ENCODE results near the gene ZBED6.

ZBED6 gene

DNA sequence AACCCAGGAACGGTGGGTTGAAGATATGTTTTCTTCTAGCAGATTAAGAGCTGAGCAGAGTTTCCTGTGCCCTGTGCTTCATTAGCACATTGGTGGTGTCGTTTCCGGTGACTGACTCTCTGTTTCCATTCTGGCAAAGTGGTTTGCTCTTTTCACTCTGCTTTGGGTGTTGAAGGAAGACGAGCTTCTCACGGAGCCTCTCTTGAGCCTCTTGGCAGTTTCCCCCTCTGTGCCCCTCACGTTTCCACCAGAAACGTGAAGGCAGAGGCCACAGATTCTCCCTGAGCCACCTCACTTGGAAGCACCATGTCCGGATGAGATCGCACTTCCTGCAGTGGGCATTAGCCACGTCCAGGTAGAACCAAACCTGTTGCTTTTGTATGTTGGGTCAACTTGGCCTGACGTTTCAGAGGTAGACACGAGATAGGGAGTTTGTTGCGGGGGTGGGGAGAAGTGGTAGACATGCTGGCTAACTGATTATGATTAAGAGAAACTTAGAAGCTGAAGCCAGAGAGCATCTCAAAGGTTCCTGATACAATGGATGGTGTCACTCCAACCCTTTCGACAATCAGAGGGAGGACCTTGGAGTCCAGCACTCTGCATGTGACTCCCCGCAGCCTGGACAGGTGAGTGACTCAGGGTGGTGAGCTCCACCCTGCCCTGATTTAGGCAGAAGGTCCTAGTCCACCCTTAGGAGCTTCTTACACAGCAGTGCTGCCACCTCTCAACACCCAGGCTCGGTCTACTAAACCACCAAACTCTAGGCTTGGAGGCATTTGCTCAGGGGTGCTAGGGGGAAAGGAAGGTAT is 30.2 kb upstream of the ZBED6 start, which contains the start of gene LAX1:
Gene LAX1 (plus strand): TSS at position 155 of the 809 bp plus-strand sequence. CDS start 383 bp downstream, at position 538.
- DNase-seq (ENCODE audit: insufficient read length) (peak; percentile 53), FAIRE-seq (peak; percentile 71)
- TF ChIP-seq POLR2AphosphoS5 (IDR thresholded peaks at IDR 0.05; ENCODE audit: low read depth, low read length), result peak; percentile 94
- peak; percentile 93 for TF ChIP-seq TAF1 (IDR thresholded peaks at IDR 0.05; ENCODE audit: borderline replicate concordance, low read depth, low read length)
- peak; percentile 95 for TF ChIP-seq POLR2A (IDR thresholded peaks at IDR 0.05; ENCODE audit: low read depth, low read length)

- TF ChIP-seq TAF1 (IDR thresholded peaks at IDR 0.05; ENCODE audit: borderline replicate concordance, low read depth, low read length) (no peak), POLR2A (IDR thresholded peaks at IDR 0.05; ENCODE audit: low read depth, low read length) (no peak), POLR2AphosphoS5 (IDR thresholded peaks at IDR 0.05; ENCODE audit: low read depth, low read length) (no peak)
- FAIRE-seq, result no peak
Observed at GRCh38 chr1:203768256-203768655, 27.2 kb upstream of the ZBED6 start.

GRCh38 chr1:203769505-203770343 is 25.7 kb upstream of the ZBED6 start:
- no peak for FAIRE-seq
- TF ChIP-seq TAF1 (IDR thresholded peaks at IDR 0.05; ENCODE audit: borderline replicate concordance, low read depth, low read length) (no peak), POLR2AphosphoS5 (IDR thresholded peaks at IDR 0.05; ENCODE audit: low read depth, low read length) (no peak)
- DNase-seq (ENCODE audit: insufficient read length), result no peak

More at GRCh38 chr1:203768256-203768655, 27.2 kb upstream of the ZBED6 start:
- no peak for DNase-seq (ENCODE audit: insufficient read length)

DNA sequence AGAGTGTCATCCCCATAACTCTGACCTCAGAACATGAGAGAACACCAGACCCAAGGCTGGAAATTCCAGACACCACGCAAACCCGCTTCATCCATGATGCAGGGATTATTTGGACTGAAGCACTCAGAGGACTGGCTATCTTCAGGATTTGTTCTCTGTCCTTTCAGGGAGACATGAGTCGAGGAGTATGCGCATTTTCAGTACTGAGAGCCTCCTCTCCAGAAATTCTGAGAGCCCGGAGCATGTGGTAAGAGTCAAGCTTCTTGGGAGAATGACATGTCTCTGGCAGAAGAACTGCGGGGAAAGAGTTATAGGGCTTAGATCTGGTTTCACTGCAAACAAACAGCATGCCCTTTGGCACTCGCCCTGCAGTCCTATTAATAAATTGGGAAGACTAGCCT is 23.5 kb upstream of the ZBED6 start:
- FAIRE-seq, result no peak
- no peak for DNase-seq (ENCODE audit: insufficient read length)
- TF ChIP-seq POLR2A (IDR thresholded peaks at IDR 0.05; ENCODE audit: low read depth, low read length) (no peak), POLR2AphosphoS5 (IDR thresholded peaks at IDR 0.05; ENCODE audit: low read depth, low read length) (no peak), TAF1 (IDR thresholded peaks at IDR 0.05; ENCODE audit: borderline replicate concordance, low read depth, low read length) (no peak)

- TF ChIP-seq TAF1 (IDR thresholded peaks at IDR 0.05; ENCODE audit: borderline replicate concordance, low read depth, low read length) (no peak), POLR2AphosphoS5 (IDR thresholded peaks at IDR 0.05; ENCODE audit: low read depth, low read length) (no peak), POLR2A (IDR thresholded peaks at IDR 0.05; ENCODE audit: low read depth, low read length) (no peak)
- FAIRE-seq (no peak), DNase-seq (ENCODE audit: insufficient read length) (no peak)
Observed at GRCh38 chr1:203772836-203773235, 22.6 kb upstream of the ZBED6 start.

DNA sequence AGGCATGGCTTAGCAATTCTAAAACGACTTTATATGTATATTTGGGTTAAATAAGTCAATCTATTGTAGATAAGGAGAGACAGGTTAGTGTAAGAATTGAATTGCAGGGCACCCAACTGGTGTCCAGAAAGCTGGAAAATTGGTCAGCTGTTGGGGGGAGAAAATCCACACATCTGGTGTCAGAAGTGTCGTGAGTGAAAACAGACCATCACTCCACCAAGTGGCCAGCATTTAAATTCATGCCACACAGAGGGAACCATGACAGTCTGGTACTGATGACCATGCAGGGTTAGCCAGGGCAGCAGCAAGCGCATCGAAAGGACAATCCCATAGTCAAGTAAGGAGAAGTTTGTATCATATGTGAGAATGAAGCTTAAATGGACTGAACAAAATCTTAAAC is 18.8 kb upstream of the ZBED6 start:
- DNase-seq (ENCODE audit: insufficient read length) (no peak), FAIRE-seq (no peak)
- TF ChIP-seq POLR2AphosphoS5 (IDR thresholded peaks at IDR 0.05; ENCODE audit: low read depth, low read length) (no peak), TAF1 (IDR thresholded peaks at IDR 0.05; ENCODE audit: borderline replicate concordance, low read depth, low read length) (no peak), POLR2A (IDR thresholded peaks at IDR 0.05; ENCODE audit: low read depth, low read length) (no peak)

- DNase-seq (ENCODE audit: insufficient read length) (no peak), FAIRE-seq (no peak)
- TF ChIP-seq POLR2AphosphoS5 (IDR thresholded peaks at IDR 0.05; ENCODE audit: low read depth, low read length) (no peak), TAF1 (IDR thresholded peaks at IDR 0.05; ENCODE audit: borderline replicate concordance, low read depth, low read length) (no peak), POLR2A (IDR thresholded peaks at IDR 0.05; ENCODE audit: low read depth, low read length) (no peak)
Observed at GRCh38 chr1:203777596-203777995, 17.8 kb upstream of the ZBED6 start.

DNA sequence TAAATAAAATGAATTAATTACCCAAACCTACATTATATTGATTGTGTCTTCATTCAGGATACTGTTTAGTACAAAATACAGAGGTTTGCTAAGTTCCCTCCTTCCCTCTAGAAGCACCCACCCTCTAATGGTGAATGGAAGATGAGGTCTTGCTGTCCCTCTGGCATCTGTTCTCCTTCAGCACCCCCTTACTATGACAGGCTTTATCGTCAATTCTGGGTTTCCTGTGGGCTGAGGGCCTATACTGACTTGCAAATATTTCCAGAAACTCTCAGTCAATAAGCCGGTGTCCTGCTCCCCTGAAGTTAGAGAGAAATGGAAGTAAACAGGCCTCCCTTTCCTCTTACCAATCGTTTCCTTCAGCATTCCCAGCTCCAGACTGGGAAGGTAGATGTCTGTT is 17.3 kb upstream of the ZBED6 start:
- TF ChIP-seq POLR2A (IDR thresholded peaks at IDR 0.05; ENCODE audit: low read depth, low read length) (no peak), POLR2AphosphoS5 (IDR thresholded peaks at IDR 0.05; ENCODE audit: low read depth, low read length) (no peak), TAF1 (IDR thresholded peaks at IDR 0.05; ENCODE audit: borderline replicate concordance, low read depth, low read length) (no peak)
- DNase-seq (ENCODE audit: insufficient read length) (no peak), FAIRE-seq (no peak)

DNA sequence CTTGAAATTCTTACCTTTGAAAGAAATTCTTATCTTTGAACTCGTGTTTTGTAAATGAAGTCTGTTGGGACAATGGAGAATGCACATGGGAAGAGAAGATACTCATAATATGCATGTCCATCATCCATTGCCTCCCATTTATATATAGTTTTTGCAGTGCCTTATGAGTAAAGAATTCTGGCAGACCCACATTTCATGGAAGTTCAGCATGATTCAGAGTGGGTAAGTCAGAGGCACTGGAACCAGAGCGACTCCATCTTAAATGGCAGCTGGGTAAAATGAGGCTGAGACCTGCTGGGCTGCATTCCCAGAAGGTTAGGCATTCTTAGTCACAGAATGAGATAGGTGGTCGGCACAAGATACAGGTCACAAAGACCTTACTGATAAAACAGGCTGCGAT is 16.6 kb upstream of the ZBED6 start:
- TF ChIP-seq POLR2AphosphoS5 (IDR thresholded peaks at IDR 0.05; ENCODE audit: low read depth, low read length), result no peak
- TF ChIP-seq TAF1 (IDR thresholded peaks at IDR 0.05; ENCODE audit: borderline replicate concordance, low read depth, low read length), result no peak
- TF ChIP-seq POLR2A (IDR thresholded peaks at IDR 0.05; ENCODE audit: low read depth, low read length), result no peak
- no peak for FAIRE-seq
- DNase-seq (ENCODE audit: insufficient read length), result no peak

DNA sequence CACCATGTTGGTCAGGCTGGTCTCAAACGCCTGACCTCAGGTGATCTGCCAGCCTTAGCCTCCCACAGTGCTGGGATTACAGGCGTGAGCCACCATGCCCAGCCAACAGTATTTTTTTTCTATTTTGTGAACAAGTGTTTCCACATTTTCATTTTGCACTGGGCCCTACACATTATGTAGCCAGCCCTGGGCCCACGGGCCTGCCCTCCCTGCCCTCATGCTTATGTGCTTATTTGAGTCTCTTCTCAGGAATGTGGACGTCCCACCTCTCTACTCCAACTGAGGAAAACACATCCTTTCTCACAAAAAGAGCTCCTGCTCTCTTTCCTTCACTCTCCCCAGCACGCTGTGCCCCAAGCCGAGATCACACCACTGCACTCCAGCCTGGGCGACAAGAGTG is 13.5 kb upstream of the ZBED6 start:
- no peak for FAIRE-seq
- no peak for DNase-seq (ENCODE audit: insufficient read length)
- TF ChIP-seq POLR2AphosphoS5 (IDR thresholded peaks at IDR 0.05; ENCODE audit: low read depth, low read length) (no peak), POLR2A (IDR thresholded peaks at IDR 0.05; ENCODE audit: low read depth, low read length) (no peak), TAF1 (IDR thresholded peaks at IDR 0.05; ENCODE audit: borderline replicate concordance, low read depth, low read length) (no peak)

DNA sequence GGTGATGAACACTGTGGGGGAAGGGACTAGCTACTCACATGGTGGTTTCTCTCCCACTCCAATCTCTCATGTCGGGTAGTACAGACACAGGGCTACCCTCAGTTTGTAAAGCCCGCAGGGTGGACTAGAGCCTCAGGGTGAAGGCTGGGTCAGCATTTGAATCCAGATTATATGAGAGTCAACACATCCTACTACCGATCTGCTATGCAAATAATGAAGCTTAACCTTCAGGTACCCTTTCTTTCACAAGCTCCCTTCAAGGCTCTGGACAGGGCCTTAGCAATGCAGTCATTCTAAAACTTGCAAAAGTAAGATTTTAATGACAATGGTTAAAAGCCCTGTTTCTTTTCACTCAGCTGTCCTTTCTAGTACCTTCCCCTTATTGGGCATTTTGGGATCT is 5.5 kb upstream of the ZBED6 start:
- no peak for FAIRE-seq
- TF ChIP-seq TAF1 (IDR thresholded peaks at IDR 0.05; ENCODE audit: borderline replicate concordance, low read depth, low read length) (no peak), POLR2AphosphoS5 (IDR thresholded peaks at IDR 0.05; ENCODE audit: low read depth, low read length) (no peak), POLR2A (IDR thresholded peaks at IDR 0.05; ENCODE audit: low read depth, low read length) (no peak)
- no peak for DNase-seq (ENCODE audit: insufficient read length)
